GM12801 (cell line): ENCODE results near the gene DYDC1.

Experiments
- TF ChIP-seq, protein P1 (sequence below): IDR thresholded peaks from one replicate; pipeline ENCODE4 v1.5.1; 2011; ENCODE audit warnings: control low read depth; ENCODE audit not compliant: insufficient read length; ENCODE audit errors: extremely low read depth

DYDC1 gene

DNA sequence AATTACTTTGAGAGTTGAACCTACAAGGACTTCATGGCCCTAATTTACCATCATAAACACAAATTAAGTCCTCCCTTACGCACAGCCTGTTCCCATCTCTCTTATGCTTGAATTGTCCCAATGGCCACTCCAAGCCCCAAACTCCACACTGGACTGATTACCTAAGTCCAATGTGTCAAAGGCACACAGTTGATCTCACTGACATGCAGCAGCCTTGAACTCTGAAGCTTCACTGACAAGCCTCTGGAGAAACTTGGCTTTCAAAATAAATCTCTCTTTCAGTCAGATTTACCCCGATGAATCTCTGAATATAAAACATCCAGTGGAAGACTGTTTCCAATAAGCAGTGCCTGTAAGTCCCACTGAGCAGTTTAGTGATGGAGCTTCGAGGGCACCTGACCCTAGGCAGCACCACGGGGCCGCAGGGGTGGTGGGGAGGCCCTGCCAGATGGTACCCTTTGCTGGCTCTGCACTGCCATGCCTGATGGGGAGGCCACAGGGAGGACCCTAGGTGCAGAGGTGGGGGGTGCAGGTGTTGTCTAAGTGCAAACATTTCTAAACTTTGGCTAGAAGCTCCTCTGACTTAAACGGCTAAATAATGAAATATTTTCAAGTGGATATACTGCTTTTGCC, 63.8 kb downstream of the DYDC1 start:
- TF ChIP-seq, protein P1, sequence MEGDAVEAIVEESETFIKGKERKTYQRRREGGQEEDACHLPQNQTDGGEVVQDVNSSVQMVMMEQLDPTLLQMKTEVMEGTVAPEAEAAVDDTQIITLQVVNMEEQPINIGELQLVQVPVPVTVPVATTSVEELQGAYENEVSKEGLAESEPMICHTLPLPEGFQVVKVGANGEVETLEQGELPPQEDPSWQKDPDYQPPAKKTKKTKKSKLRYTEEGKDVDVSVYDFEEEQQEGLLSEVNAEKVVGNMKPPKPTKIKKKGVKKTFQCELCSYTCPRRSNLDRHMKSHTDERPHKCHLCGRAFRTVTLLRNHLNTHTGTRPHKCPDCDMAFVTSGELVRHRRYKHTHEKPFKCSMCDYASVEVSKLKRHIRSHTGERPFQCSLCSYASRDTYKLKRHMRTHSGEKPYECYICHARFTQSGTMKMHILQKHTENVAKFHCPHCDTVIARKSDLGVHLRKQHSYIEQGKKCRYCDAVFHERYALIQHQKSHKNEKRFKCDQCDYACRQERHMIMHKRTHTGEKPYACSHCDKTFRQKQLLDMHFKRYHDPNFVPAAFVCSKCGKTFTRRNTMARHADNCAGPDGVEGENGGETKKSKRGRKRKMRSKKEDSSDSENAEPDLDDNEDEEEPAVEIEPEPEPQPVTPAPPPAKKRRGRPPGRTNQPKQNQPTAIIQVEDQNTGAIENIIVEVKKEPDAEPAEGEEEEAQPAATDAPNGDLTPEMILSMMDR, result no peak

GRCh38 chr10:80290474-80291220, 65.9 kb downstream of the DYDC1 start:
- TF ChIP-seq, protein P1, result no peak

DNA sequence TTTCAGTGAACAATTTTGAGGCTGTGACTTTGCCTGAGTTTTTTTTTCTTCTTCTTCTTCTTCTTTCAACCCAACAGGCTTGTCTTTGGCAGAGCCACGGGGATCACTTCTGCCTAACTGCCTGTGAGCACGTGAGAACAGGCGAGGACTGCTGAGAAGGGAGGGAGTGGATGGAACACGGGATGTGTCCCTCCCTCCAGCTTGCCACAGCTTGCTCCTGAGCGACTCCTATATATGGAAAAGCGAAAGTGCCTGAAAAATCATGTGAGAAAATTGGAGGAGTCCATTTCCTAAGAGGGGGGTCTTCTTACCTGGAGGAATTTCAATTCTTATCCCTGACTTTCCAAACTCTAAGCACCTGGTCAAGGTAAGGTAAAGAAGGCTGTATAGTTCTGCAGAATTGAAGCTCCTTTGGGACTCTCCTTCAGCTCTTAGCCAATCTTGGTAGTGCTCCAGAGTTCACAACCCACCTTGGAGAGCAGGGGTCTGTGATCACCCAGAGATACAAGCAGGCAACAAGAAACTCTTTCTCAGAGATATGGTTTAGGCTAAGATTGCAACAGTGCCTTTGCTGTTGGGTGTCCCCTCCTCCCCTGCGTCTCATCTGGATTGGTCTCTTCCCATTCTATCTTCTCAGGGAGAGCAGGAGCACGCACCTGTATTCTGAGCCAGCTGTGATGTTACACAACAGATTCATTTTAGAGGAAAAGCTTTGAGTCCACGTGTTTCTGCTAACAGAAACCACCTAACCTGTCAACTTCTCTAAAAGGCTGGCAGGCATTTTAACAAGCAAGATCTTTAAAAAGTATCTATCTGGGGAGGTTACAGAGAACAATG, 66.9 kb downstream of the DYDC1 start, which contains the start of gene MAT1A:
Gene MAT1A, minus strand, starts transcription at position 208 of the 837 bp plus-strand sequence. CDS start 235 bp downstream, outside the sequence.
- TF ChIP-seq, protein P1, result no peak

DNA sequence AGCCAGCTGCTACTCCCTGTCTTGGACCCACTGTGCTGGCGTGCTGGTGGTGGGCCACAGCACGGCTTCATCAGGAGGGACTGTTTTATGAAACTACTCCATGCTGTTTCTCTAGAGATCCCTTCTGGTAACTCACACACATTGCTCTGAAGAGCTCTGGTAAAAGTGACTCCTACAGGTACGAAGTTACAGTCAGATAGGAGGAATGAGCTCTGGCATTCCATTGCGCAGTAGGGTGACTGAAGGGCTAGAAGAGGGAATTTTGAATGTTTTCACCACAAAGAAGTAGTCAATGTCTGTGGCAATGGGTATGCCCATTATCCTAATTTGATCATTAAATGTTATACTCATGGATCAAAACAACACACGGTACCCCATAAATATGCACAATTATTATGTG, 67.7 kb downstream of the DYDC1 start:
- TF ChIP-seq, protein P1, result no peak
